T-helper 9 cell (primary cell): ENCODE results near the gene SACS.
"Not testable (repeated sequence)": the region's sequence is repeated elsewhere in the genome, so short reads cannot be mapped to it uniquely, and the experiment has no call there.

ENCODE experiments used
- DNase-seq: peaks from one replicate; pipeline ENCODE4 v3.0.0-alpha.2; 2020

The SACS gene

DNA sequence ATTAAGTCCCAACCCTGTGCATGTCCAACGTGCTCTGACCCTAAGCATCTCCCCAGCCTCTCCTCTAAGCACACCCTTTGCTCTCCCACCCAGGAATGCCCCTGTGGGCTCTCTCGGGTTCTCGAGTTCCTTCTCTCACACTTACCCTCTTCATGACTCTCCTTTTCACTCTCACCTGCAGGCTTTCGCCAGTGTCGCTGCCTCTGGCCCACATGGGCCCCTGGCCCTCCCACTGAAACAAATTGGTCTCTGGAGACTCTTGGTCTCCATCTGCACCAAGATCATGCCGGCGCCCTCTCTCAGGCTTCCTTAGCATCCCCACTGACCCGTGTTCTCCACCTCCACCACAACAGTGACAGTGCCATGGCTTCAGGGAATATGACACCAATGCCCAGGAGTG is 19.6 kb upstream of the SACS start:
- DNase-seq, result no peak

DNA sequence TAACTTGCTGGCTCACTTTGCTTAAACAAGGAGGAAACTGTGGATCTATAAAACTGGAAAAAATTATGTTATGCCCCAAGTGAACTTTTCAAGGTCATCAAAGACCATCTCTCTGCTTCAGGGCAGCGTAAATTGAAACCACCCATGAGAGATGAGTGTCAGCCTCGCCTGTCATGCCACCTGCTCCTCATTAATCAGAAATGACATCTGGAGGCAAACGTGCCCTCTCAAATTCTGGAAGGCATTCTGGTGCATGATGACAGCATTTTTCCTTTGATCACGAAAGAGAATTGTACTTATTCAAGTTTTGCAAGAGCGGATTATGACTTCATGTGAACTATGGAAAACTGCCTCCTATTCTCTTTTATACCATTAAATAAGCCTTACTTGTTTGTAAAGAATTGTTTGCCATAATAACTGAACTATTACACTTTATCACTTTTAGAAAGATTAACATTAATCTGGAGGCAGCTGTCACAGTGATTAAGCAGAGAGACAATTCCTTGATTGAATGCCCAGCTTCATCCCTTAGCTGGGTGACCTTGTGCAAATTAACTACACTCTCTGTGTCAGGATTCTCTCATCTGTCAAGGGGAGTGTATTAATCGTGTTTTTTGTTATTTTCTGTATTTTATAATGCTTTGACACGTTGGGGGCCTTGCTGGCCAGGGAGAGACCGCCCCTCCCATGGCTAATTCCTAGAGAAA is 17.0 kb upstream of the SACS start:
- no peak for DNase-seq

DNA sequence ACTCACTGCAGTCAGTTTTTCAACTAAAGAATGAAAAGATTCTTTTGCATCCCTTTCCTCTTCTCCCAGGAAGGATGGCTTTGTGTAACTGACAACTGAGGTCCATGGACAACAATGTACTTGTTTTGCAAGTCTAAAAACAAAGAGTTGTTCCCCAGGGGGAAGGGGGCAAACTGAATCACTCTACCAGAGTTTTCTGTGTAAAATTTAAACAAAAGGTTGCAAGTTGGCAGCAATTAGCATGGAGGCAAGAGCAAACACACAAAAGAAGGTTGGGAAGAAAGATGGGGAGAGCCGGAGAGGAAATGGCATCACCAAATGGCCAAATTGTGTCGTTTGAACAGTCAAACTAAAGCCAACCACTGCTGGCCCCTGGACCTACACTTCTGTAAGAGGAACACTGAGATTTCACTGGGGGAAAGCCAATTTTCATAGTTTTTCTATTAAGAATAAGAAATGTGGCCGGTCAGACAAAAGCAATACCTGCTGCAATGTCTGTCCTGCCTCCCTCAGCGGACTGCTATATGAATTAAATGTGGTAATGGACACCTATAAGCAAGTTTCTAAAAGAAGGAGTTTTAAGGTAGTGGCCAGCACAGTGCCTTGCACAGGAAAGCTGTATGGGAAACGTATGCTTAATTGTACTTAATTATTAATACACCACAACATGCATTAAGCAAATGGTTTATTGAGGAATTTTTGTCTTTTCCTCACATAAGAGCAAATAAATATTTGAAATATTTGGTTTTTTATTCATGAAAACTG is 16.1 kb upstream of the SACS start:
- no peak for DNase-seq

DNA sequence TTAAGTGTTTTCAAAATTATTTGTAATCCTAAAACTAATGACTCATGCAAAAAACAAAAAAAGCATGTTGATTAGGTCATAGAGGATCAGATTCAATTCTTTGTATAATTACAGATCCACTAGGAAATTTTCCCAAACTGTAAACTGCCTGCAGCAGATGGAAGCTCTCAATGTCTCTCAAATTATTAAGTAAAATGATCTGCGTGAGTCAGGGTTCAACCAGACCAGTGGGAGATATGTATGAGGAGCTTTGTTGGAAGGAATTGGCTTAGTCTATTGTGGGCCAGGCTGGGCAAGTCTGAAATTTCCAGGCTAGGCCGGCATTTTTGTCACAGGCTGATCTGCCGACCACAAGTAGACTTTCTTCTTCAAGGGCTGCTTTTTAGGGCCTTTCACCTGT is 14.4 kb upstream of the SACS start:
- no peak for DNase-seq

DNA sequence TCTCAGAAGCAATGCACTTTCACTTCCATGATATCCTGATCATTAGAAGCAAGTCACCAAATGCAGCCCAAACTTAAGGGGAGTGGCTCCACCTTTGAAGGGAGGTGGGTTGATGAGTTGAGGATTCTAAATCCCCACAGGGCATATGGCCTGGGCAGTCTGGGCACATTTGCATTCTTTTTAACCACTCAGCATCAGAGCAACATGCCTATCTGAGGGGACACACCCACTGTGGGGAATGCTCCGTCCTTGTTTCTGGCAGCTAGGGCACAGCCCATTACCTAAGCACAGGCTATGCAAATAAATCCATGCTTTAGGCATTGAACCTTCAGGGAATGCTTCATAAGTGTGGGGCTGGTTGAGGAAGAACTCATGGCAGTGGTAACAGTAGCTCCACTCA is 12.3 kb upstream of the SACS start:
- no peak for DNase-seq

DNA sequence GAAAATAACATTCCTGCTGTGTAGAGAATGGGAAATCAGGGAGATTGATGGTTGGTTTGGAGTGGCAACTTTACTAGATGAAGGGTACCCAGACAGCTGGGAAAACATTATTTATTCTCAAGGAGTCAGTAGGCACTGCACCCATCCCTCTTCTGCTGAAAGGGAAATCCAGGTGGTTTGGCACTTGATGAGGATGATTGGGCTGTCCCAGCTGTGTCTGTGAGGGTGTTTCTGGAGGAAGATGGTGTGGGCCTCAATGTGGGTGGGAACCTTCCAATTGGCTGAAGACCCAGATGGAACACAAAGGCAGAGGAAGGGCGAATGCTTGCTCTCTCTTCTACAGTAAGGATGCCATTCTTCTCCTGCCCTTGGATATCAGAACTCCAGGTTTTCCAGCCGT is 10.4 kb upstream of the SACS start:
- no peak for DNase-seq

DNA sequence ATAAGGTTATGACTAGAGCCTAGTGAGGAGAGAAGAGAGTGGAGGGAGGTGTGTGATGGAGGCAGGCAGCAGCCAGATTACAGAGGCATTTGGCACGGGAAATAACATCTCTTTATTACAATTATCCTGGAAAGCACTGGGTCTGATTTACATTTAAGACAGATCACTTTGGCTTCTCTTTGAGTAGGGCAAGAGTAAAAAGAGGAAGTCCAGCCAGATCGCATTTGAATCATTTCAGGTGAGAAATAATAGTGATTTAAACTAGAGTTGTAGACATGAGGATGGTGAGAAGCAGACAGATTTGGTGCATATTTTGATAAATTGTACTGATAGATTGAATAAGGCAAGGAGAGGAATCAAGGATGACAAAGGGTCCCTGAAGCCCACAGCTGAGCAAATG is 9.6 kb upstream of the SACS start:
- no peak for DNase-seq

DNA sequence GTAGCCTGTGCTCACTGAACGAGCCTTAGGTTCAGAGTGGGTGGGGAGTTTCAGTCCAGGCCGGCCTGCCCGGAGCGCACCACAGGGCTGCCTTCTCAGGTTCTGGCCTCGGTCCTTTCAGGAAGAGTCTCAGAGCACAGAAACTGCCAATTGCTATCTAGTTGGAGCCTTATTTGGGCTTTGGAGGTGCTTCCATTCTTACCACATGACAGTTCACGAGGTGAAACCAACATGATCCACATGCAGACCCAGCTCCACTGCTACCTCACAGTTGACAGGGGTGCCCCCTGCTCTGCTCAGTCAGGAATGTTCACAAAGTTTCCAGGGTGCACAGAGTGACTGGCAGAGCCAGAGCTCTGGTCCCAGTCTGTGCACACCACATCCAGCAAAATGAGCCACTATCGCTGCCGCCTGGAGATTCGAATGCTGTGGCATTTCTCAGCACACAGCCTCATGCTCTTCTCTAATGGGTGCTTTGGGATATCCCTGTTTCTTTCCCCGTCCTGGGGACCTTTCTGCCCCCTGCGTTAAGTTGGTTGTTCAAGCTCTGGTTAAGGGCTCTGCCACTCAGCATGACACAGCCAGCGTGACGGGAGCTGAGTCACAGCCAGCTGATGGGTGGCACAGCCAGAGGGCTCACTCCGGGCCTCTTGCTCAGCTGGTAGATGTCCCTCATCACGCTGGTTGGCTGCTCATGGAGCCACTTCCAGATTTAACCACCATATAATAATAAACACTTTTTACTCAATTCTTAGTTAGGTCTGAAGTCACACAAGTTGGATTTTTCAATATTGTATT is 7.5 kb upstream of the SACS start:
- DNase-seq, result no peak

DNA sequence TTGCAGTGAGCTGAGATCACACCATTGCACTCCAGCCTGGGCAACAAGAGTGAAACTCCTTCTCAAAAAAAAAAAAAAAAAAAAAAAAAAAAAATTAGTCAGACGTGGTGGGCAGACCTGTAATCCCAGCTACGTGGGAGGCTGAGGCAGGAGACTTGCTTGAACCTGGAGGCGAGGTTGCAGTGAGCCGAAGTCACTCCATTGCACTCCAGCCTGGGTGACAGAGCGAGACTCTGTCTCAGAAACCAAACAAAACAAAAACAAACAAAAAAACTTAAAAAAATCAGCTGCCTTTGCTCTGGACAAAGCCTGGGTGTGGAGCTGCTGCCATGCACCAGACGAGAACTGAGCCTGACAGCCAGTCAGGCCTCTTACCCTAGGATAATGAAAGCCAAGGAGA is 6.8 kb upstream of the SACS start:
- DNase-seq, result not testable (repeated sequence)

DNA sequence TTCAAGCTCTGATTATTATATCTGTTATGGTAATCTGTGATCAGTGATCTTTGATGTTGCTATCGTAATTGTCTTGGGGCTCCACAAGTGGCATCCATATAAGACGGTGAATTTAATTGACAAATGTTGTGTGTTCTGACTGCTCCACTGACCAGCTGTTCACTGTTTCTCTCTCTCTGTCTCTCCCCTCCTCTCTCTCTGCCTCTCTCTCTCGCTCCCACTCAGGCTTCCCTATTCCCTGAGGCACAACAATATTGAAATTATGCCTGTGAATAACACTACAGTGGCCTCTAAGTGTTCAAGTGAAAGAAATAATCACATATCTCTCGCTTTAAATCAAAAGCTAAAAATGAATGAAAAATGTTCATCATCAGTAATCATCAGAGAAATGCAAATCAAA is 4.4 kb upstream of the SACS start:
- no peak for DNase-seq

DNA sequence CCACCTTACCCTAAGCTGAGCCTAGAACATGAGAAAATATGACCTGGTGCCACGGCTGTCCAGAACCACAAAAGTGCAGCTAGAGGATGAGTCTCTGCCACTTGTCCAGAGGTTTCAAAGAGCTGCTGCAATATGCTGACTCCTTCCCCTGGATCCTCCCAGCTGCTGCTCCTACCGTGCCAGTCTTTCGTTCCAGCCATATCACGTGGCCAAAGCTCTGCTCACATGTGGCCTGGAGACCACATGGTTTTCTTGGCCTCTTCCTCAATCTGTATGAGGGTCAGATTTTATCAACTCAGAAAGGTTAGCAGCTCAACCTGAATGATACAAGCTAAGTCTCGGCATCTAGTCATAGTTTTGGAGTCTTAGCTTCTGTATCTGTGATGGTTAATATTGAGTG is 3.2 kb upstream of the SACS start:
- no peak for DNase-seq

DNA sequence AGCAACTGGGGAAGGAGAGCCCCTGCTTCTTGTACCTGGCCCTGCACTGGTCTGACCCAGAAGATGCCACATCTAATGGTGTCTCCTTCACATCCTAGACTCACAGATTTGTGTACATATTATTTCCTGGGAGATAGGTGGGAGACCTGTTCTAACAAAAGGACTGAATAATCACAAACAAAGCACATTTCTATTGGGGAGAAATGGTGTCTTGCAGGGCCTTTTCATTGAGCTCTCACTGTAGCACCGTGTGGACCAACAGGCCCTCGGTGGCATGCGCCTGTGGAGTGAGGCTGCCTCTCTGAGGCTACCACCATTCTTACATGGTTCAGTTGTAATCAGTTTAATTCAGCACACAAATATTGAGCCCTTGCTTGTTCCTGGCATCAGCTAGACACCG is 989 bp upstream of the SACS start:
- no peak for DNase-seq

DNA sequence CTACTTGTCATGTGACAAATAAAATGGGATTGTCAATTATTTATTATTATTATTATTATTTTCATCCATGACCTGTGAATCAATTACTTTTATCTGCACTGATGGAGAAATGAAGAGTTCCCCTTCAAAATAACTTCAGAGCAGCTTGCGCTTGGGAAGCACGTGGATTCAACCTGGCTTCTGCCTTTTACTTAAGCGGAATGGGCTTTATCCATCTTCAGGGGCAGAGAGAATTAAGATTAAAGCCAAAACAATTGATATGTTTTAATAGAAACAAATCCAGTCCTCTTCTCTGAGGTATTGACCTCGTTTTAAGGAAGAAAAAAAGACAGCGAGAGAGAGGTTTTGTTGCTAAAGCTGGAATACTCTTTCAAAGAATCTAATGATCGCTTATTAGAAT is 876 bp downstream of the SACS start:
- no peak for DNase-seq

DNA sequence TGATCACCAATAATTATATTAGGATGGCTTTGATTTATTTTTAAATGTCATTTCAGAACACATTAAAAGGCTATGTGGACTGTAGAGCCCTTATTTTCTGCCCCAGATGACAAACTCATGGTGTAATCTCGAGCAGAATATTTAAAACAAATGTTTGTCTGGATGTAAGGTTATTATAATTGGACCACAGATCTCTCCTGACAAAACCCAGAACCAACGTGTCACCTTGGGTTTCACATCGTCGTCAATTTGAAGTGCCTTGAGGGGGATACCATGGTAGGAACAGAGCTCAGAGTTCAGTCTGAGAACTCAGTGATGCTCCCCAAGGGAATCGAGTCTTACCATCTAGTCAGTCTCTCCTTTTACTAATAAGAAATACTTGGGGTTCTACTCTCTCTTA is 2.8 kb downstream of the SACS start:
- no peak for DNase-seq

DNA sequence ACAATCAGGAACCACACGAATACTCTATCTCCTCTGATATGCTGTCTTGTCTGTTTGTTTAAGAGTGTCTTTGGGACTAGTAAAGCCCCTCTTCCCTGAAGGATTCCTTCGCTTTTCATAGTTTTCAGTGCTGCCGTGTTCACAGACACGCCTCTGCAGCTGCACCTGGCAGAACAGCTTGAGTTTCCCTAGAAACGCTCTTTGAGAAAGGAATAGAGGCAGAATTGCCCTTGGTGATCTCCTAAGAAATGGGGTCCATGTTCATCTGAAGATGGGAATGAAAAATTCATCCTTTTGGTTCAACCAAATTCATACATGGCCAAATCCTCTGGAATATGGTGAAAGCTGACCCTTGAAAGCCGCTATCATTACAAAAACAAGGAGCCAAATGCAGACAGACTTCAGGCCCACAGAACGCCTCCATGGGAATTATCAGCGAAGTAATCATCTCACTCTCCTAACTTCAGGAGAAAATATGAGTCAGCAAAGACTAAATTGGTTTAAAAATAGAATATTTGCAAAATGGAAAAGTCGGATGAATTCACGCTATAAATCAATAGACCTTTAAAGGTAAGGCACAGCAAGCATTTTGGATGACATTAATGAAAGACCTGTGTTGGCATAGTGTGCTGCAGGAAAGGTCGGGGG is 5.5 kb downstream of the SACS start:
- DNase-seq, result no peak

DNA sequence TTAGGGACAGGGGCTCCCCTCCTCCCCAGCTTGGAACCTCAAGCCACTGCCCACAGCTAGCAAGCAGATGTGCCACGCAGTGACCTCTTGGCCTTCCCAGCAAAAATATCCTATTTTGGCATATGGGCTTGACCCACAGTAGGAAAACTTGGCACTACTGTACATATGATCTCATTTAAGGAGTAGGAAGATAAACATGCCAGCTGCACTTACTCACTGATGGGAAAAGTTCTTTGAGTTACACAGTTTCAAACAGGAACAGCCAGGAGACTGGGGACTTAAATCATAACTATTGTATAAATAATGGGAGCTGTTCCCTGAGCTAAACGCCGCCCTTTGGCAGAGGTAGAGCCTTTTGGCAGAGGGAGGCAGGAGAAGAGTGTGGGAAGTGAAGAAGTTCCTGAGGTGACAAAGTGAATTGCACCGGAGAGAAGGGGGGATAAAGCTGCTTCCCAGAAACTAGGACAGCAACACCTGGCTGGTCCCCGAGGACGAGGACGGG is 6.1 kb downstream of the SACS start:
- no peak for DNase-seq

DNA sequence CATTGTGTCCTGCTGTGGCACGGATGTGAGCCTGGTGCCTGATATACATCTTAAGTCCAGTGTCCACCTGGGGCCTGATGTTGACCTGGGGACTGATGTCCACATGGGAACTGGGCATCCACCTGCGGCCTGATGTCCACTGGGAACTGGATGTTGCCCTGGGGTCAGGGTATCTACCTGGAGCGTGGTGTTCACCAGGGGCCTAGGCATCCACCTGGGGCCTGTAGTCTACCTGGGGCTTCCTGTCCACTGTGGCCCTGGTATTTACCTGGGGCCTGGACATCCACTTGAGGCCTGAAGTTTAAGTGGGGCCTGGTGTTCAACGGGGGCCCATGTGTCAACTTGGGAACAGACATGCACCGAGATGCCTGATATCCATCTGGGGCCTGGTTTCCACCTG is 11.9 kb downstream of the SACS start:
- no peak for DNase-seq

DNA sequence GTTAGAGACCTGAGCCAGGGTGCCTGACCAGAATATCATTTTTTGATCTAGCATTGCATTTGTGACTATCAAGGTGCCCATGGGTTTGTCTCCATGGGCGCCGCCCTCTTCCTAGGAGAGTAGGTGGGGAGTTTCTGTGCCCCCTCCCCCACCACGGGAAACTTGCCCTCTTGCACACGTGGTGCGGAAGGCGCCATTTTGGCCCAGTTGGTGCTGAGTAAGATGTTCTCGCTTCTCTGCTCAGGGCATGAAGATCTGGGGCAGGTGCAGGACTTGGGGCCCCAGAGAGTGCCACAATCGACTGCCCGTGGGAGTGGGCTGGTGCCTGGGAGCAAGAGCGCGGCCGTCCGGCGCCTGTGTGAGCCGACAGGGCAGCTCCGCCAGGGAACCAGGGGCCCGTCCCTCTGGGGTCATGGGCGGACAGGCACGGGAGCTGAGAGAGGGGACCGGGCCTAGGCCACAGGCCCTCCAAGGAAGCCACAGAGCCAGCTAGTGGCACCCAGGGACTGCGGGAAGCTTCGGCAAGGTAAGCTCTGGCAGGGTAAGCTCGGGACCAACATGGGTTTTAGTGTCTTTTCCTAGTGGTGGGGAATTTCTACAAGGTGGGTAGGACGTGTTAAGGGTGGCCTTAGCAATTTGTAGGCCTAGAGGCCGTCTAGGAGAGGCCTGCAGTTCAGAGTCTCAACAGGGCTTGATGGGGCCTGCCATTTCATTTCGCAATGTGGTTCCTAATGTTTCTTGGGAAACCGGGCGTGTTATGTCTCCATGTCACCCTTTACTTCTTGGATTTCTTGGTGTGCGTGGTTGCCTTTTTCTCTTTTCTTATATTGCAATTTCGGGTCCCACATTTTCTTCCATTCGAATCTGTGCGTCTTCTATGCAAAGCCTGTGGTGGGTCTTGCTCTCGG is 14.5 kb downstream of the SACS start:
- no peak for DNase-seq

DNA sequence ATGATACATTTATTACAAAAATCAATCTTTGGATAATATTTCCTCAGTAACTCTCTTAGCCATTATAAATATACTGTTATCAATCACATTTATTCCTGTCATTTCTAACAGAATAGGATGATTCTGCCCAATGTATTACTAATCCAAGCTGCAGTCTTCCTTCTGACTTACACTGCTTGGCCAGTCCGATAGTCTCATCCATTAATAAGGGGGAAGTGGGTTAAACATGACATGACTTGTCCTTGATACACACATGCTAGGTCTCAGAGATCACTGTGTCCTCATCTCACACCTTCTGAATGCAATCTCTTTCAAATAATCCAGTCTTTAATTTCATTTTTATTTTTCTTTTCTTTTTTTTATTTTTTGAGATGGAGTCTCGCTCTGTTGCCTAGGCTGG is 18.8 kb downstream of the SACS start:
- DNase-seq, result no peak

DNA sequence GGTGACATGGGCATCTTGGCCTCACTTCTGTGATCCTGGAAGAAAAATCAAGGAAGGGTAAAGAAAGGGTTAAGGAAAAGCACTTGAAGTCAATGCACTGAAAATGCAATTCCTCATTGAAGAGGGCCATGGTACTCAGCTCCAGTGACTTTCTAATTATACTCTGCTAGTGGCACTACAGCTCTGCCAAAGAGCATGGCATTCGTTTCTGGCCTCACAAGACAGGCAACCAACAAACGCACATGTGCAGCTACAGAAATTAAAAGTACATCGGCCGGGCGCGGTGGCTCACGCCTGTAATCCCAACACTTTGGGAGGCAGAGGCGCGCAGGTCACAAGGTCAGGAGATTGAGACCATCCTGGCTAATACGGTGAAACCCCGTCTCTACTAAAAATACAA is 21.8 kb downstream of the SACS start:
- DNase-seq, result no peak

DNA sequence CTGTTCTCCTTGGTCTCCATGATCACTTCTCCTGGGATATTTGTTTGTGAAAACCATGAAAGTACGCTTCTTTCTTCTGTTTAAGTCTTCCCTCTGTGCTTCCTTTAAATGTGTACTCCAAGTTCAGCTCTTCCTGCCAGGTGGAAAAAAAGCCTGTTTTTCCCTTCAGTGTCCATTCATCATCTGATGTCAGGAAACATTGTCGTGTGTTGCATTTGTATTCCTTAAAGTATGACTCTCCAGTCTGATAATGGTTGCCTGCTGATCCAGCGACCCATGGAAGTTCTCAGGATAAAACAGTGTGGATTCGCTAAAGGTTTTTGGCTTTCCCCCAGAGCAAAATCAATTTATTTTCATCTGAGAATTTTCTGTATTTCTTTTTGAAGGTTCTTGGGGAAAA is 22.3 kb downstream of the SACS start:
- DNase-seq, result no peak

DNA sequence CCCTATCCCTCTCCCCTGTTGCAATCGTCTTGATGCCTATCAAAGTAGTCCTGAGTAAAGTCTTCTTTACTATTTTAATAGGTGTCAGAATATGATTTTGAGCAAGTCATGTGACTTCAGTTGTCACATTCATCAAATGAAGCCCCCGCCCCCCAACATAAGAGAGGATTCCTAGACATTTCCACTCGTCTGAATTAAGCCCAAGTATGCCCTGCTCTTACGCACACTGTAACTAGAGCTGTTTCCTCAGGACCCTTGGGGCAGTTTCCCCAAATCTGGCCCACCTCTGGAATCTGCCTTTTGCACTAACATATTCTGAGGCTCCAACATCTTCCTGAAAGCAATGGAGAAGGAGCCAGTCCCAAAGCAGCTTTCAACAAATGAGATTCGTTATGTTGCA is 25.5 kb downstream of the SACS start:
- no peak for DNase-seq
